H9 (cell line): Measurements from ENCODE around the gene RGS6. TPM values are rescaled to one million over a fixed set of nuclear protein-coding genes. Genes with fewer than 3 reads are reported as not detected.

Experiments
- DNase-seq: peaks from one replicate; pipeline ENCODE4 v3.0.0-alpha.2; 2017
- H2AFZ ChIP-seq: one replicate; pipeline ENCODE4 v1.6.1; 2013; ENCODE audit warnings: mild to moderate bottlenecking, low read length, control low read depth, moderate library complexity
- H2AK5ac ChIP-seq: 2 replicates; pipeline ENCODE4 v1.6.1; 2013; ENCODE audit warnings: low read length, control low read depth, mixed read lengths; ENCODE audit not compliant: insufficient read length
- H2BK120ac ChIP-seq: one replicate; pipeline ENCODE4 v1.6.1; 2013; ENCODE audit warnings: low read depth, mild to moderate bottlenecking, low read length, control low read depth, inconsistent platforms; ENCODE audit not compliant: poor library complexity, severe bottlenecking
- H2BK12ac ChIP-seq: 2 replicates; pipeline ENCODE4 v1.6.1; 2013; ENCODE audit warnings: low read length, control low read depth, mixed read lengths, low read depth; ENCODE audit not compliant: insufficient read length
- H2BK15ac ChIP-seq: 2 replicates; pipeline ENCODE4 v1.6.1; 2013; ENCODE audit warnings: low read depth, low read length, control low read depth
- H2BK20ac ChIP-seq: one replicate; pipeline ENCODE4 v1.6.1; 2013; ENCODE audit warnings: low read depth, mild to moderate bottlenecking, low read length, control low read depth, inconsistent platforms; ENCODE audit not compliant: poor library complexity, severe bottlenecking
- H2BK5ac ChIP-seq: 2 replicates; pipeline ENCODE4 v1.6.1; 2013; ENCODE audit warnings: low read length, control low read depth, mixed read lengths; ENCODE audit not compliant: insufficient read length
- H3K14ac ChIP-seq: 2 replicates; pipeline ENCODE4 v1.6.1; 2013; ENCODE audit warnings: low read length, control low read depth; ENCODE audit not compliant: insufficient read depth
- H3K18ac ChIP-seq: 2 replicates; pipeline ENCODE4 v1.6.1; 2013; ENCODE audit warnings: low read depth, mild to moderate bottlenecking, mixed read lengths, low read length, control low read depth; ENCODE audit not compliant: insufficient read length
- H3K23ac ChIP-seq: 2 replicates; pipeline ENCODE4 v1.6.1; 2013; ENCODE audit warnings: low read length, control low read depth, mixed read lengths, low read depth; ENCODE audit not compliant: insufficient read length
- H3K23me2 ChIP-seq: 2 replicates; pipeline ENCODE4 v1.6.1; 2013; ENCODE audit warnings: low read depth, mild to moderate bottlenecking, mixed read lengths, low read length, control low read depth; ENCODE audit not compliant: insufficient read length, poor library complexity, severe bottlenecking
- H3K27ac ChIP-seq: 2 replicates; pipeline ENCODE4 v1.5.1; 2013; ENCODE audit warnings: low read length, control low read depth, mixed read lengths, low read depth; ENCODE audit not compliant: insufficient read length
- H3K27me3 ChIP-seq: 2 replicates; pipeline ENCODE4 v1.6.1; 2013; ENCODE audit warnings: low read length, control low read depth, inconsistent platforms; ENCODE audit not compliant: insufficient read depth
- H3K4ac ChIP-seq: 2 replicates; pipeline ENCODE4 v1.6.1; 2013; ENCODE audit warnings: low read depth, mild to moderate bottlenecking, control low read depth, inconsistent platforms, low read length, moderate library complexity
- H3K4me1 ChIP-seq: 2 replicates; pipeline ENCODE4 v1.6.1; 2013; ENCODE audit warnings: low read length, control low read depth, inconsistent platforms; ENCODE audit not compliant: insufficient read depth
- H3K4me2 ChIP-seq: 2 replicates; pipeline ENCODE4 v1.6.1; 2013; ENCODE audit warnings: low read length, control low read depth, mixed read lengths; ENCODE audit not compliant: insufficient read length, insufficient read depth
- H3K56ac ChIP-seq: 2 replicates; pipeline ENCODE4 v1.6.1; 2013; ENCODE audit warnings: low read depth, mild to moderate bottlenecking, mixed read lengths, low read length, control low read depth; ENCODE audit not compliant: insufficient read length
- H3K79me1 ChIP-seq: 2 replicates; pipeline ENCODE4 v1.6.1; 2013; ENCODE audit warnings: low read depth, mild to moderate bottlenecking, moderate library complexity, low read length, control low read depth, inconsistent platforms; ENCODE audit not compliant: insufficient read depth, poor library complexity, severe bottlenecking
- H3K79me2 ChIP-seq: 2 replicates; pipeline ENCODE4 v1.6.1; 2013; ENCODE audit warnings: low read length, control low read depth, inconsistent platforms; ENCODE audit not compliant: insufficient read depth
- H3K9ac ChIP-seq: 2 replicates; pipeline ENCODE4 v1.6.1; 2013; ENCODE audit warnings: low read length, control low read depth, mixed read lengths; ENCODE audit not compliant: insufficient read length; ENCODE audit errors: extremely low read depth
- H3K9me3 ChIP-seq: one replicate; pipeline ENCODE4 v1.6.1; 2013; ENCODE audit warnings: low read depth, low read length, inconsistent platforms; ENCODE audit not compliant: control insufficient read depth
- H3T11ph ChIP-seq: one replicate; pipeline ENCODE4 v1.6.1; 2013; ENCODE audit warnings: mild to moderate bottlenecking, low read length, control low read depth, inconsistent platforms
- H4K20me1 ChIP-seq: one replicate; pipeline ENCODE4 v1.6.1; 2013; ENCODE audit not compliant: control insufficient read depth, insufficient read length, insufficient read depth
- H4K5ac ChIP-seq: 2 replicates; pipeline ENCODE4 v1.6.1; 2013; ENCODE audit warnings: low read depth, mild to moderate bottlenecking, mixed read lengths, low read length, control low read depth; ENCODE audit not compliant: insufficient read length
- H4K8ac ChIP-seq: replicated peaks from 2 replicates; pipeline ENCODE4 v1.6.1; 2013; ENCODE audit warnings: low read length, control low read depth, mixed read lengths, low read depth; ENCODE audit not compliant: insufficient read length
- H4K91ac ChIP-seq: 2 replicates; pipeline ENCODE4 v1.6.1; 2013; ENCODE audit warnings: low read depth, mild to moderate bottlenecking, moderate library complexity, mixed read lengths, low read length, control low read depth; ENCODE audit not compliant: insufficient read length
- H3K27ac Mint-ChIP-seq, 3 experiments: 2 replicates in 2 of 3; 3 replicates in 1 of 3; pipeline ENCODE4 v1.8.0; 2020 to 2021; ENCODE audit warnings: mixed read lengths in 3 of 3, mild to moderate bottlenecking in 1 of 3, moderate library complexity in 1 of 3
- H3K27me3 Mint-ChIP-seq: 2 replicates; pipeline ENCODE4 v1.8.0; 2021; ENCODE audit warnings: low read depth, mild to moderate bottlenecking, moderate library complexity, mixed read lengths
- H3K36me3 Mint-ChIP-seq, 3 experiments: 2 replicates in 2 of 3; 3 replicates in 1 of 3; pipeline ENCODE4 v1.8.0; 2020 to 2021; ENCODE audit warnings: low read depth in 3 of 3, mixed read lengths in 3 of 3; ENCODE audit not compliant: insufficient read depth in 1 of 3
- H3K4me1 Mint-ChIP-seq, 2 experiments: 2 replicates each; pipeline ENCODE4 v1.8.0; 2020; ENCODE audit warnings: mixed read lengths in 2 of 2
- H3K4me3 Mint-ChIP-seq, 2 experiments: 2 replicates in 1 of 2; 3 replicates in 1 of 2; pipeline ENCODE4 v1.8.0; 2020 to 2021; ENCODE audit warnings: mild to moderate bottlenecking in 2 of 2, mixed read lengths in 2 of 2, moderate library complexity in 1 of 2
- H3K9me3 Mint-ChIP-seq, 2 experiments: 2 replicates in 1 of 2; 3 replicates in 1 of 2; pipeline ENCODE4 v1.8.0; 2020; ENCODE audit warnings: mild to moderate bottlenecking in 2 of 2, mixed read lengths in 2 of 2, moderate library complexity in 1 of 2
- WGBS: extraction: QIAGEN DNeasy Blood & Tissue Kit; methylation state at CpG from one replicate; pipeline ENCODE4 v1.1.7; 2013; ENCODE audit warnings: missing lambda C conversion rate, low lambda C conversion rate, mixed read lengths; ENCODE audit not compliant: insufficient read length; ENCODE audit errors: extremely low coverage; 5-methylcytosine and 5-hydroxymethylcytosine counted together
- total RNA-seq: library from RNA; stranded (reverse); gene quantifications from 2 replicates; pipeline ENCODE4 v1.2.1, GENCODE V29; 2021
- TF ChIP-seq, protein P1 (sequence below): fragments of 200-600 bp; sonication (generic); conservative IDR thresholded peaks from 3 replicates; pipeline ENCODE4 v1.8.0; 2021; ENCODE audit warnings: antibody characterized with exemption, mild to moderate bottlenecking

Gene RGS6
- total RNA-seq, 1 experiment from 2014 or later = 3.0 TPM

DNA sequence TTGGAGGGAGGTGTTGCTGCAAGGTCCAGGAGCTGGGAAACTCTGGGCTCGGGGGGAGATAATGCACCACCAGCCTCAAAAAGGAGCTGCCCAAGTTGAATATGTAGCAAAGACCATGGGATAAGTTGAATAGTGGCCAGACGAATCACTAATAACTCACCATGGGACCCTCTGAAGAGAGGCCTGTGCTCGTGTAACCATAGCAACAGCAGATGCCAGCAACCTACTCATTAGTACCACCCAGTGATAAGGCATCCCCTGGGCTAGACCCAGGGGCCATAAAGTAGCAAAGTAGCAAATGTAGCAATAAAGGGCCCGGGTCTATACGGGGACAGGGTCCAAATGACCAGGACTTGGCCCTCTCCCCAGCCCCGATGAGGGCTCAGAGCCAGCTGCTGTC, 633.7 kb downstream of the RGS6 start:
- H2BK15ac ChIP-seq = no peak overlapping the region
- no peak overlapping the region for H4K5ac ChIP-seq
- no peaks in the 10 kb centered on the region for H3K9me3 Mint-ChIP-seq
- H4K91ac ChIP-seq = no peak overlapping the region
- no peak overlapping the region for H3K27ac ChIP-seq
- H3K36me3 Mint-ChIP-seq = no peaks in the 10 kb centered on the region
- no peak overlapping the region for H2BK5ac ChIP-seq
- H3K4ac ChIP-seq = no peak overlapping the region
- no peaks in the 10 kb centered on the region for H3K4me1 ChIP-seq
- peaks cover 0 to 2% of the 10 kb centered on the region in 2 experiments; a peak in 1 of 4 replicates for H3K4me1 Mint-ChIP-seq
- H3K4me2 ChIP-seq = no peak overlapping the region
- no peak overlapping the region; the same call in 1 of the 2 replicates for H3K14ac ChIP-seq
- H3K23ac ChIP-seq = no peak overlapping the region
- TF ChIP-seq, protein P1, sequence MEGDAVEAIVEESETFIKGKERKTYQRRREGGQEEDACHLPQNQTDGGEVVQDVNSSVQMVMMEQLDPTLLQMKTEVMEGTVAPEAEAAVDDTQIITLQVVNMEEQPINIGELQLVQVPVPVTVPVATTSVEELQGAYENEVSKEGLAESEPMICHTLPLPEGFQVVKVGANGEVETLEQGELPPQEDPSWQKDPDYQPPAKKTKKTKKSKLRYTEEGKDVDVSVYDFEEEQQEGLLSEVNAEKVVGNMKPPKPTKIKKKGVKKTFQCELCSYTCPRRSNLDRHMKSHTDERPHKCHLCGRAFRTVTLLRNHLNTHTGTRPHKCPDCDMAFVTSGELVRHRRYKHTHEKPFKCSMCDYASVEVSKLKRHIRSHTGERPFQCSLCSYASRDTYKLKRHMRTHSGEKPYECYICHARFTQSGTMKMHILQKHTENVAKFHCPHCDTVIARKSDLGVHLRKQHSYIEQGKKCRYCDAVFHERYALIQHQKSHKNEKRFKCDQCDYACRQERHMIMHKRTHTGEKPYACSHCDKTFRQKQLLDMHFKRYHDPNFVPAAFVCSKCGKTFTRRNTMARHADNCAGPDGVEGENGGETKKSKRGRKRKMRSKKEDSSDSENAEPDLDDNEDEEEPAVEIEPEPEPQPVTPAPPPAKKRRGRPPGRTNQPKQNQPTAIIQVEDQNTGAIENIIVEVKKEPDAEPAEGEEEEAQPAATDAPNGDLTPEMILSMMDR = no peak
- H3K4me3 Mint-ChIP-seq = no peak overlapping the region; a peak in 1 of 5 replicates
- no peak overlapping the region for H3K56ac ChIP-seq
- no CpG with 5 or more reads among the region's 6 CpGs for WGBS
- no peak overlapping the region for H2BK120ac ChIP-seq
- no peaks in the 10 kb centered on the region for H4K20me1 ChIP-seq
- no peaks in the 10 kb centered on the region for H3K79me2 ChIP-seq
- no peaks in the 10 kb centered on the region for H3K27me3 ChIP-seq
- H3K23me2 ChIP-seq = no peaks in the 10 kb centered on the region
- no peak overlapping the region for H2AFZ ChIP-seq
- no peaks in the 10 kb centered on the region for H3K9me3 ChIP-seq
- no peak overlapping the region for H3T11ph ChIP-seq
- H4K8ac ChIP-seq = no peak overlapping the region
- H3K9ac ChIP-seq = no peak overlapping the region
- H2AK5ac ChIP-seq = no peak overlapping the region
- peaks cover 4% of the 10 kb centered on the region; the same call in 1 of the 2 replicates for H3K27me3 Mint-ChIP-seq
- no peak for DNase-seq
- no peak overlapping the region; a peak in 1 of 7 replicates for H3K27ac Mint-ChIP-seq
- no peaks in the 10 kb centered on the region for H3K79me1 ChIP-seq
- H2BK12ac ChIP-seq = no peak overlapping the region
- no peak overlapping the region for H3K18ac ChIP-seq
- H2BK20ac ChIP-seq = no peak overlapping the region
